Peyer's patch (tissue), 4 donors: Measurements from ENCODE around the gene GFPT1.

Experiments used
- POLR2A ChIP-seq, 2 donors: fragments of 450-650 bp; IDR thresholded peaks; one replicate each; pipeline ENCODE4 v1.5.1; 2017; ENCODE audit warnings: antibody characterized with exemption in 2 of 2, mild to moderate bottlenecking in 2 of 2, moderate library complexity in 2 of 2
- TF ChIP-seq, protein P1 (sequence below), 6 experiments: fragments of 450-650 bp in 4 of 6; fragments of 200-600 bp in 2 of 6; sonication (generic) in 1 of 6; IDR thresholded peaks; one replicate each; pipeline ENCODE4 v1.5.1; 2017 to 2019; ENCODE audit warnings: antibody characterized with exemption in 6 of 6, mild to moderate bottlenecking in 3 of 6, moderate library complexity in 1 of 6

GRCh38 chr2:69348781-69349180 is 38.2 kb downstream of the GFPT1 start:
- no peak for TF ChIP-seq POLR2A (IDR thresholded peaks at IDR 0.05)
- TF ChIP-seq, protein P1, sequence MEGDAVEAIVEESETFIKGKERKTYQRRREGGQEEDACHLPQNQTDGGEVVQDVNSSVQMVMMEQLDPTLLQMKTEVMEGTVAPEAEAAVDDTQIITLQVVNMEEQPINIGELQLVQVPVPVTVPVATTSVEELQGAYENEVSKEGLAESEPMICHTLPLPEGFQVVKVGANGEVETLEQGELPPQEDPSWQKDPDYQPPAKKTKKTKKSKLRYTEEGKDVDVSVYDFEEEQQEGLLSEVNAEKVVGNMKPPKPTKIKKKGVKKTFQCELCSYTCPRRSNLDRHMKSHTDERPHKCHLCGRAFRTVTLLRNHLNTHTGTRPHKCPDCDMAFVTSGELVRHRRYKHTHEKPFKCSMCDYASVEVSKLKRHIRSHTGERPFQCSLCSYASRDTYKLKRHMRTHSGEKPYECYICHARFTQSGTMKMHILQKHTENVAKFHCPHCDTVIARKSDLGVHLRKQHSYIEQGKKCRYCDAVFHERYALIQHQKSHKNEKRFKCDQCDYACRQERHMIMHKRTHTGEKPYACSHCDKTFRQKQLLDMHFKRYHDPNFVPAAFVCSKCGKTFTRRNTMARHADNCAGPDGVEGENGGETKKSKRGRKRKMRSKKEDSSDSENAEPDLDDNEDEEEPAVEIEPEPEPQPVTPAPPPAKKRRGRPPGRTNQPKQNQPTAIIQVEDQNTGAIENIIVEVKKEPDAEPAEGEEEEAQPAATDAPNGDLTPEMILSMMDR (IDR thresholded peaks at IDR 0.05) = no peak
